22Rv1 (cell line): ENCODE measurements around the gene CD99L2.

Source experiments
- ZFX ChIP-seq: fragments of 450-650 bp; IDR thresholded peaks from 2 replicates; pipeline ENCODE4 v1.6.1; 2017; ENCODE audit warnings: antibody characterized with exemption, borderline replicate concordance
- TF ChIP-seq, protein P1 (sequence below): fragments of 450-650 bp; IDR thresholded peaks from 2 replicates; pipeline ENCODE4 v1.5.1; 2017; ENCODE audit warnings: mild to moderate bottlenecking

DNA sequence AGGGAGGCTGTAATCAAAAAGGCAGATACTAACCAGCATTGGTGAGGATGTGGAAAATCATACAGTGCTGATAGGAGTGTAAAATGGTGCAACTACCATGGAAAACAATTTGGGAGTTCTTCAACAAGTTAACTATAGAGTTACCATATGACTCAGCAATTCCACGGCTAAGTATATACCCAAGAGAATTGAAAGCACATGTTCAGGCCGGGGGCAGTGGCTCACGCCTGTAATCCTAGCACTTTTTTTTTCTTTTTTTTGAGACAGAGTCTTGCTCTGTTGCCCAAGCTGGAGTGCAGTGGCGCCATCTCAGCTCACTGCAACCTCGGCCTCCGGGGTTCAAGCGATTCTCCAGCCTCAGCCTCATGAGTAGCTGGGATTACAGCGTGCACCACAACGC, 15.0 kb upstream of the CD99L2 start:
- TF ChIP-seq, protein P1, sequence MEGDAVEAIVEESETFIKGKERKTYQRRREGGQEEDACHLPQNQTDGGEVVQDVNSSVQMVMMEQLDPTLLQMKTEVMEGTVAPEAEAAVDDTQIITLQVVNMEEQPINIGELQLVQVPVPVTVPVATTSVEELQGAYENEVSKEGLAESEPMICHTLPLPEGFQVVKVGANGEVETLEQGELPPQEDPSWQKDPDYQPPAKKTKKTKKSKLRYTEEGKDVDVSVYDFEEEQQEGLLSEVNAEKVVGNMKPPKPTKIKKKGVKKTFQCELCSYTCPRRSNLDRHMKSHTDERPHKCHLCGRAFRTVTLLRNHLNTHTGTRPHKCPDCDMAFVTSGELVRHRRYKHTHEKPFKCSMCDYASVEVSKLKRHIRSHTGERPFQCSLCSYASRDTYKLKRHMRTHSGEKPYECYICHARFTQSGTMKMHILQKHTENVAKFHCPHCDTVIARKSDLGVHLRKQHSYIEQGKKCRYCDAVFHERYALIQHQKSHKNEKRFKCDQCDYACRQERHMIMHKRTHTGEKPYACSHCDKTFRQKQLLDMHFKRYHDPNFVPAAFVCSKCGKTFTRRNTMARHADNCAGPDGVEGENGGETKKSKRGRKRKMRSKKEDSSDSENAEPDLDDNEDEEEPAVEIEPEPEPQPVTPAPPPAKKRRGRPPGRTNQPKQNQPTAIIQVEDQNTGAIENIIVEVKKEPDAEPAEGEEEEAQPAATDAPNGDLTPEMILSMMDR = no peak
- TF ChIP-seq ZFX = no peak
